Prostate gland (tissue), 2 donors: ENCODE results near the gene PLPPR4.

Experiments used
- CTCF ChIP-seq, 4 experiments: fragments of 200-600 bp in 2 of 4; fragments of 450-650 bp in 2 of 4; sonication (generic) in 2 of 4; IDR thresholded peaks; 1 replicate in 3 of 4; 2 replicates in 1 of 4; pipeline ENCODE4 v1.5.1; 2016 to 2019; ENCODE audit warnings: antibody characterized with exemption in 4 of 4, mild to moderate bottlenecking in 2 of 4, moderate library complexity in 2 of 4
- POLR2A ChIP-seq: fragments of 450-650 bp; IDR thresholded peaks from one replicate; pipeline ENCODE4 v1.6.1; 2016; ENCODE audit warnings: antibody characterized with exemption, mild to moderate bottlenecking
- POLR2AphosphoS5 ChIP-seq: sonication (generic); formaldehyde crosslinking; IDR thresholded peaks from one replicate; pipeline ENCODE4 v1.6.1; 2017; ENCODE audit warnings: antibody characterized with exemption

GRCh38 chr1:99331083-99331482 lies 66.8 kb downstream of the PLPPR4 start:
- no peak for TF ChIP-seq CTCF (IDR thresholded peaks at IDR 0.05)
- no peak for TF ChIP-seq POLR2A
- no peak for TF ChIP-seq POLR2AphosphoS5
